Small intestine (tissue), 7 donors: ENCODE results near the gene TSHZ2. TPM values are rescaled to one million over a fixed set of nuclear protein-coding genes. Genes with fewer than 3 reads are reported as not detected.
"Not testable (repeated sequence)": the region's sequence is repeated elsewhere in the genome, so short reads cannot be mapped to it uniquely, and the experiment has no call there.

Experiments used
- DNase-seq, 2 donors: peaks; one replicate each; pipeline versions ENCODE4 v3.0.0 to v3.0.0-alpha.2; 2013
- FAIRE-seq: peaks from 2 replicates; lab custom pipeline; 2012; peaks lifted over from hg19 to GRCh38; lab: Jason Lieb, UNC
- H3K27ac ChIP-seq, 3 donors: one replicate each; pipeline ENCODE4 v1.5.1; 2013; ENCODE audit warnings: low read length in 2 of 3, mild to moderate bottlenecking in 2 of 3, control low read depth in 1 of 3, inconsistent platforms in 1 of 3, low read depth in 1 of 3, moderate library complexity in 1 of 3
- H3K27me3 ChIP-seq, 3 donors: one replicate each; pipeline ENCODE4 v1.6.1; 2013; ENCODE audit warnings: low read length in 3 of 3, inconsistent platforms in 1 of 3; ENCODE audit not compliant: control insufficient read depth in 3 of 3, insufficient read depth in 3 of 3
- H3K36me3 ChIP-seq, 3 donors: one replicate each; pipeline ENCODE4 v1.6.1; 2013; ENCODE audit warnings: low read length in 3 of 3, inconsistent platforms in 1 of 3, low read depth in 1 of 3, mild to moderate bottlenecking in 1 of 3, moderate library complexity in 1 of 3; ENCODE audit not compliant: control insufficient read depth in 3 of 3, insufficient read depth in 2 of 3
- H3K4me1 ChIP-seq, 3 donors: one replicate each; pipeline ENCODE4 v1.6.1; 2013; ENCODE audit warnings: low read length in 2 of 3, inconsistent platforms in 1 of 3, low read depth in 1 of 3, mild to moderate bottlenecking in 1 of 3, moderate library complexity in 1 of 3; ENCODE audit not compliant: control insufficient read depth in 3 of 3, insufficient read depth in 2 of 3
- H3K4me3 ChIP-seq, 3 donors: one replicate each; pipeline ENCODE4 v1.5.1; 2013; ENCODE audit warnings: low read length in 3 of 3, control low read depth in 1 of 3, inconsistent platforms in 1 of 3, low read depth in 1 of 3, mild to moderate bottlenecking in 1 of 3, moderate library complexity in 1 of 3
- H3K9me3 ChIP-seq, 2 donors: one replicate each; pipeline ENCODE4 v1.6.1; 2013; ENCODE audit warnings: low read depth in 1 of 2, low read length in 1 of 2; ENCODE audit not compliant: control insufficient read depth in 2 of 2, insufficient read depth in 1 of 2
- WGBS, 3 donors: extraction: QIAGEN DNeasy Blood & Tissue Kit; methylation state at CpG; one replicate each; pipeline ENCODE4 v1.1.7; 2013; 5-methylcytosine and 5-hydroxymethylcytosine counted together
- polyA plus RNA-seq, 4 donors: library from polyadenylated mRNA; stranded (reverse) in 3 of 4; unstranded in 1 of 4; fragments of 200-250 nt in 3 of 4; fragments of 120-200 nt in 1 of 4; gene quantifications; one replicate each; pipeline versions ENCODE4 v1.2.1 to v1.2.3, GENCODE V29; 2013
- donor health status: healthy with polysubstance abuse.
- donor health status: control.
- donor health status: control.
- donor health status: Bipolar disorder and iron deficiency.
- donor health status: healthy.

Gene TSHZ2
- polyA plus RNA-seq, 4 donors: 0.67 to 4.4 (median 2.1) TPM

GRCh38 chr20:53524589-53525312 is 552.6 kb downstream of the TSHZ2 start:
- Histone ChIP-seq H3K27ac (no peak overlapping the region), H3K36me3 (no peaks in the 10 kb centered on the region), H3K4me3 (no peak overlapping the region), H3K4me1 (no peaks in the 10 kb centered on the region), H3K27me3 (no peaks in the 10 kb centered on the region), H3K9me3 (no peaks in the 10 kb centered on the region)
- no peak for DNase-seq
- FAIRE-seq: no peak
- WGBS, 3 donors: 75 to 80% (median 77%) methylated on average over 13 of the region's 13 CpGs

DNA sequence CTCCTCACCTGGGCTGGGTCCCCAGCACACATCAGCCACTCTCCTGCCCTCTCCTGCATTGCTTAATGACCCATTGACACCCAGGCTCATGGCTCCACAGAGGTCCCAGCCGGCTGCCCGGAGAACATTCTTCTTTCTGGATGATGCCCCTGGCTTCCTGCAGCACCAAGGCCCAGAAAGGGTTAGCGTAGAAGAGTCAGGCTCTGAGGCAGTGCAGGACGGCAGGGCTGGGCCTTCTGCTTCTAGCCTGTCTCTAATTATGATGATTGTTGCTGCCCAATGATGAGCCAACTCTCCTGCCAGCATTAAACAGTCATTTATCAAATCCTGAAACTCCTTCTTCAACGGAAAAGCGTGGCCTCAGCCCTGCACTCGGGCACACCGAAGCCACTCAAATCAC is 555.0 kb downstream of the TSHZ2 start:
- H3K9me3 ChIP-seq: no peaks in the 10 kb centered on the region
- WGBS, 3 donors: 83 to 85% (median 83%) methylated on average over 8 of the region's 8 CpGs
- no peak for DNase-seq
- FAIRE-seq: no peak
- H3K27ac ChIP-seq: no peak overlapping the region
- no peak overlapping the region for H3K4me3 ChIP-seq
- H3K27me3 ChIP-seq: no peaks in the 10 kb centered on the region
- H3K36me3 ChIP-seq: no peaks in the 10 kb centered on the region
- no peaks in the 10 kb centered on the region for H3K4me1 ChIP-seq

GRCh38 chr20:53529658-53530057 is 557.5 kb downstream of the TSHZ2 start:
- Histone ChIP-seq H3K36me3 (no peaks in the 10 kb centered on the region), H3K9me3 (no peaks in the 10 kb centered on the region), H3K4me3 (no peak overlapping the region), H3K27ac (no peak overlapping the region), H3K4me1 (no peaks in the 10 kb centered on the region), H3K27me3 (no peaks in the 10 kb centered on the region)
- no peak for FAIRE-seq
- DNase-seq: no peak
- WGBS, 3 donors: 78 to 84% (median 78%) methylated on average over 5 of the region's 5 CpGs

- Histone ChIP-seq H3K4me3 (no peak overlapping the region), H3K36me3 (no peaks in the 10 kb centered on the region), H3K27me3 (no peaks in the 10 kb centered on the region), H3K9me3 (no peaks in the 10 kb centered on the region), H3K4me1 (no peaks in the 10 kb centered on the region), H3K27ac (no peak overlapping the region)
- no peak for FAIRE-seq
- no peak for DNase-seq
- WGBS, 3 donors: 54 to 72% (median 69%) methylated on average over 2 of the region's 2 CpGs
These were observed 558.3 kb downstream of the TSHZ2 start for GRCh38 chr20:53530440-53530839.

DNA sequence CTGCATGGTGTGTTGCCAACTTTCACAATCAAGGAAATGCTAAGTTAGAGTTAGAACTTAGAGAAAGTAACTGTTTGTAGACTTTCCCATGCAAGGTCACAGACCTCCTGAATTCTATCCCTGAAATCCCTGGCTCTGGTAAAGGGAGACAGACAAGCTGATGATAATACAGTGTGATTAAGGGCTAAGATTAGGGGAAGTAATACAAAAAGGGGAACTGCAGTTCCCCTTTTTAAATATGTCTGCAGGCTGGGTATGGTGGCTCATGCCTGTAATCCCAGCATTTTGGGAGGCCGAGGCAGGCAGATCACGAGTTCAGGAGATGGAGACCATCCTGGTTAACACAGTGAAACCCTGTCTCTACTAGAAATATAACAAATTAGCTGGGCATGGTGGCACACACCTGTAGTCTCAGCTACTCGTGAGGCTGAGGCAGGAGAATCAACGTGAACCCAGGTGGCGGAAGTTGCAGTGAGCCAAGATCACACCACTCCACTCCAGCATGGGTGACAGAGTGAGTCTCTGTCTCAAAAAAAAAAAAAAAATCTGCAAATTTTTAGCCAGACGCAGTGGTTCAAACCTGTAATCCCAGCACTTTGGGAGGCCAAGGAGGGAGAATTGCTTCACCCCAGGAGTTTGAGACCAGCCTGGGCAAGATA is 560.6 kb downstream of the TSHZ2 start:
- H3K27me3 ChIP-seq, FAIRE-seq, H3K36me3 ChIP-seq, H3K4me1 ChIP-seq, H3K9me3 ChIP-seq, H3K4me3 ChIP-seq, H3K27ac ChIP-seq, DNase-seq: not testable (repeated sequence)
- 76 to 81% (median 81%) methylated on average over 6 of the region's 6 CpGs for WGBS, 3 donors

GRCh38 chr20:53533500-53533899 is 561.3 kb downstream of the TSHZ2 start:
- DNase-seq (no peak), FAIRE-seq (no peak)
- Histone ChIP-seq H3K9me3 (no peaks in the 10 kb centered on the region), H3K4me3 (no peak overlapping the region), H3K36me3 (no peaks in the 10 kb centered on the region), H3K27ac (no peak overlapping the region), H3K4me1 (no peaks in the 10 kb centered on the region), H3K27me3 (no peaks in the 10 kb centered on the region)
- 77 to 94% (median 80%) methylated on average over 1 of the region's 1 CpG for WGBS, 3 donors

DNA sequence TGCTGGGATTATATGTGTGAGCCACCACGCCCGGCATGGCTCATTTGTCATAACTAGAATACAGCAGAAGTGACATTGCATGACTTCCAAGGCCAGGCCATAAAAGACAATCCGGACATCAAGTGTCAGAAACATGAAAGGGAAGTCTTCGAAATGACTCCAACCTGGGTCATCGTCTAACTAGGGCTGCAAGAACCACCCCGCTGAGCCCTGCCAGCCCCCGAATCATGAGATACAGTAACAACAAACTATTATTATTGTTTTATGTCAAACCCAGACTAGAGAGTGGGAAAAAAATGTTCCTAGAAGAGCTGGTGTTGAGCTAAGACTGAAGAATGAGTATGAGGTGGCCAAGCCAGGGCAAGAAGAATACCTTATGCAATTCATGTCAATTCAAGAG is 561.9 kb downstream of the TSHZ2 start:
- no peak for FAIRE-seq
- no peak overlapping the region for H3K4me3 ChIP-seq

DNA sequence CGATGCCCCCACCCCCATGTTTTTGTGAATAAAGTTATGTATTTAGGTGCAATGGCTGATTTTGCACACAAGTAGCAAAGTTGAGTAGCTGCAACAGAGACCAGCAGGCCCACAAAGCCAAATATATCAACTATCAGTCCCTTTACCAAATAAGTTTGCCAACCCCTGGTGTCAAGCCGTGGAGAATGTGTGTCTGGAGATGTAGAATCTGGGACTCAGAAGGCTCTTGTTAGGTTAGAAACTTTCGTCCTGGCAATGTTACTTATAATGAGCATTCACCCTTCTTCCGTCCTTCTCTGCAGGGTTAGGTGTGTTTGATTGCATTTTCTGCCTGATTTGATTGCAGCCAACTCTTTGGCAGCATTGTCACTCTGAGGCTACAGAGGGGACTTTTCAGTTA is 563.7 kb downstream of the TSHZ2 start:
- no peak overlapping the region for H3K4me3 ChIP-seq
- no peaks in the 10 kb centered on the region for H3K27me3 ChIP-seq
- DNase-seq (no peak), FAIRE-seq (no peak)
- H3K4me1 ChIP-seq: no peaks in the 10 kb centered on the region
- H3K27ac ChIP-seq: no peak overlapping the region
- WGBS, 3 donors: 82 to 87% (median 84%) methylated on average over 4 of the region's 4 CpGs
- H3K9me3 ChIP-seq: no peaks in the 10 kb centered on the region
- no peaks in the 10 kb centered on the region for H3K36me3 ChIP-seq

More for the DNA sequence above, 561.9 kb downstream of the TSHZ2 start:
- 79 to 89% (median 82%) methylated on average over 7 of the region's 7 CpGs for WGBS, 3 donors
- Histone ChIP-seq H3K4me1 (no peaks in the 10 kb centered on the region), H3K9me3 (no peaks in the 10 kb centered on the region), H3K27ac (no peak overlapping the region), H3K27me3 (no peaks in the 10 kb centered on the region), H3K36me3 (no peaks in the 10 kb centered on the region)
- DNase-seq: no peak
